ENCODE data around the gene TUBB2B. TPM values are rescaled to one million over a fixed set of nuclear protein-coding genes. Genes with fewer than 3 reads are reported as not detected.
A peak's percentile ranks its signal among the peaks of the same experiment; 100 is the strongest.
"Not testable (repeated sequence)": the region's sequence is repeated elsewhere in the genome, so short reads cannot be mapped to it uniquely, and the experiment has no call there.

Gene TUBB2B
- total and polyA plus RNA-seq, 2 experiments from 2014 or later, result 355 to 794 TPM

DNA sequence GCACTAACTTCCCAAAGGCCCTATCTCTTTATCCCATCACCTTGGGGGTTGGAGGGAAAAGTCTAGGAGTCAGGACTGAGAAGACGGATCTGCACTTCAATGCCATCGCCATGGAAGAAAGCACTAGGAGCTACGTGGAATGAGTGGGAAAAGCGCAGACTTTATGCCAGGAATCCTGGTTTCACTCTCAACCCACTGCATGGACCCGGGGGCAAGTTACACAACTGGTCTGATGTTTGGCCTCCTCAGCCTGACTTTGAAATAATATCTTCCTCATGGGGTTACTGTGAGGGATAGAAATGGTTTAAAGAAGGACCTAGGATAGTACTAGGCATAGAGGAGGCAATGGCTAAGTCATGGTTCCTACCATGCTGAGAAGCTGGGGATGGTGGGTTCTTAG lies 17.8 kb upstream of the TUBB2B start:
- Histone ChIP-seq H3K4me3 (no peak overlapping the region), H3K9me2 (ENCODE audit: insufficient read depth) (no peaks in the 10 kb centered on the region), H3K4me1 (ENCODE audit: insufficient read depth) (peaks cover 9% of the 10 kb centered on the region; the same call in 1 of the 2 replicates), H4K20me1 (replicated peaks; ENCODE audit: insufficient read depth) (no peaks in the 10 kb centered on the region), H3K27ac (ENCODE audit: low read depth) (no peak overlapping the region), H3K27me3 (ENCODE audit: insufficient read depth) (no peaks in the 10 kb centered on the region), H3K36me3 (ENCODE audit: insufficient read depth) (no peaks in the 10 kb centered on the region), H2AFZ (no peak overlapping the region), H3K79me2 (replicated peaks; ENCODE audit: insufficient read depth) (no peaks in the 10 kb centered on the region), H3K4me2 (no peak overlapping the region), H3F3A (replicated peaks; ENCODE audit: low read depth) (0 out of 2 replicates have a peak, but pooled peaks cover 5% of the 10 kb centered on the region)
- peaks cover 4% of the 10 kb centered on the region for H3K27me3 Mint-ChIP-seq (ENCODE audit: insufficient read depth, low read depth, poor library complexity)
- DNase-seq (ENCODE audit: low spot score), result no peak
- no peaks in the 10 kb centered on the region; the same call in 2 of the 3 replicates for H3K9me3 Mint-ChIP-seq
- no peak overlapping the region for H3K27ac Mint-ChIP-seq
- peaks cover 10% of the 10 kb centered on the region for H3K4me1 Mint-ChIP-seq
- no peaks in the 10 kb centered on the region for H3K36me3 Mint-ChIP-seq (ENCODE audit: low read depth)
- no peak overlapping the region for H3K4me3 Mint-ChIP-seq
- ATAC-seq, result no peak
- TF ChIP-seq, protein P1, sequence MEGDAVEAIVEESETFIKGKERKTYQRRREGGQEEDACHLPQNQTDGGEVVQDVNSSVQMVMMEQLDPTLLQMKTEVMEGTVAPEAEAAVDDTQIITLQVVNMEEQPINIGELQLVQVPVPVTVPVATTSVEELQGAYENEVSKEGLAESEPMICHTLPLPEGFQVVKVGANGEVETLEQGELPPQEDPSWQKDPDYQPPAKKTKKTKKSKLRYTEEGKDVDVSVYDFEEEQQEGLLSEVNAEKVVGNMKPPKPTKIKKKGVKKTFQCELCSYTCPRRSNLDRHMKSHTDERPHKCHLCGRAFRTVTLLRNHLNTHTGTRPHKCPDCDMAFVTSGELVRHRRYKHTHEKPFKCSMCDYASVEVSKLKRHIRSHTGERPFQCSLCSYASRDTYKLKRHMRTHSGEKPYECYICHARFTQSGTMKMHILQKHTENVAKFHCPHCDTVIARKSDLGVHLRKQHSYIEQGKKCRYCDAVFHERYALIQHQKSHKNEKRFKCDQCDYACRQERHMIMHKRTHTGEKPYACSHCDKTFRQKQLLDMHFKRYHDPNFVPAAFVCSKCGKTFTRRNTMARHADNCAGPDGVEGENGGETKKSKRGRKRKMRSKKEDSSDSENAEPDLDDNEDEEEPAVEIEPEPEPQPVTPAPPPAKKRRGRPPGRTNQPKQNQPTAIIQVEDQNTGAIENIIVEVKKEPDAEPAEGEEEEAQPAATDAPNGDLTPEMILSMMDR (conservative IDR thresholded peaks at IDR 0.05; ENCODE audit: low read depth in 2 of 2), result no peak
- TF ChIP-seq CREB1 (CRISPR knock-in tag; IDR thresholded peaks at IDR 0.05; ENCODE audit: low read depth) (no peak), JUNB (IDR thresholded peaks at IDR 0.05; ENCODE audit: unreplicated experiment) (no peak), STAT1 (IDR thresholded peaks at IDR 0.05; ENCODE audit: unreplicated experiment) (no peak), NANOG (IDR thresholded peaks at IDR 0.05; ENCODE audit: borderline replicate concordance) (no peak), ZNF331 (CRISPR knock-in tag; IDR thresholded peaks at IDR 0.05; ENCODE audit: low read depth) (no peak), POLR2AphosphoS5 (IDR thresholded peaks at IDR 0.05; ENCODE audit: low read depth) (no peak), ZNF114 (CRISPR knock-in tag; IDR thresholded peaks at IDR 0.05) (no peak), EZH2 (IDR thresholded peaks at IDR 0.05; ENCODE audit: low read depth, unreplicated experiment) (no peak)
- TF ChIP-seq, protein P2, sequence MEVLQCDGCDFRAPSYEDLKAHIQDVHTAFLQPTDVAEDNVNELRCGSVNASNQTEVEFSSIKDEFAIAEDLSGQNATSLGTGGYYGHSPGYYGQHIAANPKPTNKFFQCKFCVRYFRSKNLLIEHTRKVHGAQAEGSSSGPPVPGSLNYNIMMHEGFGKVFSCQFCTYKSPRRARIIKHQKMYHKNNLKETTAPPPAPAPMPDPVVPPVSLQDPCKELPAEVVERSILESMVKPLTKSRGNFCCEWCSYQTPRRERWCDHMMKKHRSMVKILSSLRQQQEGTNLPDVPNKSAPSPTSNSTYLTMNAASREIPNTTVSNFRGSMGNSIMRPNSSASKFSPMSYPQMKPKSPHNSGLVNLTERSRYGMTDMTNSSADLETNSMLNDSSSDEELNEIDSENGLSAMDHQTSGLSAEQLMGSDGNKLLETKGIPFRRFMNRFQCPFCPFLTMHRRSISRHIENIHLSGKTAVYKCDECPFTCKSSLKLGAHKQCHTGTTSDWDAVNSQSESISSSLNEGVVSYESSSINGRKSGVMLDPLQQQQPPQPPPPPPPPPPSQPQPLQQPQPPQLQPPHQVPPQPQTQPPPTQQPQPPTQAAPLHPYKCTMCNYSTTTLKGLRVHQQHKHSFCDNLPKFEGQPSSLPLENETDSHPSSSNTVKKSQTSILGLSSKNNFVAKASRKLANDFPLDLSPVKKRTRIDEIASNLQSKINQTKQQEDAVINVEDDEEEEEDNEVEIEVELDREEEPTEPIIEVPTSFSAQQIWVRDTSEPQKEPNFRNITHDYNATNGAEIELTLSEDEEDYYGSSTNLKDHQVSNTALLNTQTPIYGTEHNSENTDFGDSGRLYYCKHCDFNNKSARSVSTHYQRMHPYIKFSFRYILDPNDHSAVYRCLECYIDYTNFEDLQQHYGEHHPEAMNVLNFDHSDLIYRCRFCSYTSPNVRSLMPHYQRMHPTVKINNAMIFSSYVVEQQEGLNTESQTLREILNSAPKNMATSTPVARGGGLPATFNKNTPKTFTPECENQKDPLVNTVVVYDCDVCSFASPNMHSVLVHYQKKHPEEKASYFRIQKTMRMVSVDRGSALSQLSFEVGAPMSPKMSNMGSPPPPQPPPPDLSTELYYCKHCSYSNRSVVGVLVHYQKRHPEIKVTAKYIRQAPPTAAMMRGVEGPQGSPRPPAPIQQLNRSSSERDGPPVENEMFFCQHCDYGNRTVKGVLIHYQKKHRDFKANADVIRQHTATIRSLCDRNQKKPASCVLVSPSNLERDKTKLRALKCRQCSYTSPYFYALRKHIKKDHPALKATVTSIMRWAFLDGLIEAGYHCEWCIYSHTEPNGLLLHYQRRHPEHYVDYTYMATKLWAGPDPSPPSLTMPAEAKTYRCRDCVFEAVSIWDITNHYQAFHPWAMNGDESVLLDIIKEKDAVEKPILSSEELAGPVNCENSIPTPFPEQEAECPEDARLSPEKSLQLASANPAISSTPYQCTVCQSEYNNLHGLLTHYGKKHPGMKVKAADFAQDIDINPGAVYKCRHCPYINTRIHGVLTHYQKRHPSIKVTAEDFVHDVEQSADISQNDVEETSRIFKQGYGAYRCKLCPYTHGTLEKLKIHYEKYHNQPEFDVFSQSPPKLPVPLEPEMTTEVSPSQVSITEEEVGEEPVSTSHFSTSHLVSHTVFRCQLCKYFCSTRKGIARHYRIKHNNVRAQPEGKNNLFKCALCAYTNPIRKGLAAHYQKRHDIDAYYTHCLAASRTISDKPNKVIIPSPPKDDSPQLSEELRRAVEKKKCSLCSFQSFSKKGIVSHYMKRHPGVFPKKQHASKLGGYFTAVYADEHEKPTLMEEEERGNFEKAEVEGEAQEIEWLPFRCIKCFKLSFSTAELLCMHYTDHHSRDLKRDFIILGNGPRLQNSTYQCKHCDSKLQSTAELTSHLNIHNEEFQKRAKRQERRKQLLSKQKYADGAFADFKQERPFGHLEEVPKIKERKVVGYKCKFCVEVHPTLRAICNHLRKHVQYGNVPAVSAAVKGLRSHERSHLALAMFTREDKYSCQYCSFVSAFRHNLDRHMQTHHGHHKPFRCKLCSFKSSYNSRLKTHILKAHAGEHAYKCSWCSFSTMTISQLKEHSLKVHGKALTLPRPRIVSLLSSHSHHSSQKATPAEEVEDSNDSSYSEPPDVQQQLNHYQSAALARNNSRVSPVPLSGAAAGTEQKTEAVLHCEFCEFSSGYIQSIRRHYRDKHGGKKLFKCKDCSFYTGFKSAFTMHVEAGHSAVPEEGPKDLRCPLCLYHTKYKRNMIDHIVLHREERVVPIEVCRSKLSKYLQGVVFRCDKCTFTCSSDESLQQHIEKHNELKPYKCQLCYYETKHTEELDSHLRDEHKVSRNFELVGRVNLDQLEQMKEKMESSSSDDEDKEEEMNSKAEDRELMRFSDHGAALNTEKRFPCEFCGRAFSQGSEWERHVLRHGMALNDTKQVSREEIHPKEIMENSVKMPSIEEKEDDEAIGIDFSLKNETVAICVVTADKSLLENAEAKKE (CRISPR knock-in tag; IDR thresholded peaks at IDR 0.05), result no peak

DNA sequence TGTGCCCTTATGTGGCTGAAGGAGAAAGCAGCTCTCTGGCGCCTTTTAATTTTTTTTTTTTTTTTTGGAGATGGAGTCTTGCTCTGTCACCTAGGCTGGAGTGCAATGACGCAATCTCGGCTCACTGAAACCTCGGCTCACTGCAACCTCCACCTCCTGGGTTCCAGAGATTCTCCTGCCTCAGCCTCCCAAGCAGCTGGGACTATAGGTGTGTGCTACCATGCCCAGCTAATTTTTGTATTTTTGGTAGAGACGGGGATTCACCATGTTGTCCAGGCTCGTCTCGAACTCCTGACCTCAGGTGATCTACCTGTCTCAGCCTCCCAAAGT lies 17.3 kb upstream of the TUBB2B start:
- H3F3A ChIP-seq (replicated peaks; ENCODE audit: low read depth); H3K27ac Mint-ChIP-seq; H3K4me2 ChIP-seq; H3K9me3 Mint-ChIP-seq; H3K27me3 Mint-ChIP-seq (ENCODE audit: insufficient read depth, low read depth, poor library complexity); H3K79me2 ChIP-seq (replicated peaks; ENCODE audit: insufficient read depth); H3K4me1 ChIP-seq (ENCODE audit: insufficient read depth); H4K20me1 ChIP-seq (replicated peaks; ENCODE audit: insufficient read depth); H3K4me3 Mint-ChIP-seq; DNase-seq (ENCODE audit: low spot score); H3K27me3 ChIP-seq (ENCODE audit: insufficient read depth); ATAC-seq; H3K4me3 ChIP-seq; H3K9me2 ChIP-seq (ENCODE audit: insufficient read depth); H3K36me3 ChIP-seq (ENCODE audit: insufficient read depth); H3K36me3 Mint-ChIP-seq (ENCODE audit: low read depth); H2AFZ ChIP-seq: not testable (repeated sequence)
- 0 out of 2 replicates have a peak overlapping the region, but pooled peaks have one; percentile 39 for H3K27ac ChIP-seq (ENCODE audit: low read depth)
- peaks cover 10% of the 10 kb centered on the region for H3K4me1 Mint-ChIP-seq
